Measurements from ENCODE around the gene SAMD3.

SAMD3 gene

DNA sequence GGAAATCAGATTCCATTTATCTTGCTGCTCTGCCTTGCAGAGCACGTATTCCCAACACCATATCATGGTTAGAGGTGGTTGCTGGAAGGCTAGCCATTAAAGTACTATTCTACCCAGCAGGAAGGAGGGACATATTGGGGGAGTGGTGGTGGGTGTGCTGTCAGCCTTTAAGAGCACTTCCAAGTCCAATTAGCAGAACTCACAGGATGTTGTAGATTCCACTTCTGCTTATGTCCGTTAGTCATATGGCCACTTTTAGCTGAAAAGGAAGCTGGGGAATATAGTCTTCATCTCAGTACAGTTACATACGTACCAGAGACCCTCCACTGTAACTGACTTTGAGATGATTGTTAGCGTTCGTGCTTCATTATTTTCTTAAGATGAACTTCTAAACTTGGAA is 94.4 kb downstream of the SAMD3 start:
- no peak for TF ChIP-seq GATA3 (IDR thresholded peaks at IDR 0.05; ENCODE audit: low read depth, low read length)

DNA sequence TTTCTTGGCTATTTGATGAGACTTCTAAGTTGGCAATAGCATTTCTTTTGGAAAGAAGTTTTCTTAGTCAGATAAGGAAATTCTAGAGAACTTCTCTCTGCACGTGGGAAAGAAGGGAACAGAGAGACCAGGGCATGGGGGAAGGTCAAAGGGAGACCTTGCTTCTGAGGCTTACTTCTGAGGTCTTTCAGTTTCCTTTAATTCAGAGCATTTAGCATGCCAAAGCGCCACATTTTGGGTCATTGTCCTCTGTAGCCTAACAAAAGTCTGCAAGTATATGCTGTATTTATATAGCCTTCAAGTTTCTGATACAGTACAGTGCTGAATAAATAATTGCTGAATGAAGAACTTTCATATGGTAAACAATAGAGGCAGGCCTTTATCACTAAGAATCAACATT is 95.6 kb downstream of the SAMD3 start:
- no peak for TF ChIP-seq GATA2 (IDR thresholded peaks at IDR 0.05; ENCODE audit: low read depth, low read length)
- TF ChIP-seq GATA3 (IDR thresholded peaks at IDR 0.05; ENCODE audit: low read depth, low read length): no peak

DNA sequence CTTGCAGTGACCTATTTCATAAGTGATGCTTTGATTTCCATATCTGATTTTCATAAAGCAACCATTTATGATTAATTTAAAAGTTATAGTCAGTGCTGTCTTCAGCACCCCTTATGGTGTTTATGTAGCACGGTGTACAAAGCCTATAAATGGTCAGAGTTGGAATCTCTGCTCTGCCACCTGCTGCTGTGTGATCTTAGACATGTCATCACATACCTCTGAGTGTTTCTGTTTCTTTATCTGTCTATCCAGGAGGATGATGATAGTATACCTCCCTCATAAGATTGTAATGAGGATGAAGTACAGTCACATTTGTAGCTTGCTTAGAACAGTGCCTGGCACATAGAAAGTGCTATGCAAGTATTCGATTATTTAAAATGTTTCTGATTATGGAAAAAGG is 100.5 kb downstream of the SAMD3 start:
- TF ChIP-seq GATA3 (IDR thresholded peaks at IDR 0.05; ENCODE audit: low read depth, low read length) (no peak), GATA2 (IDR thresholded peaks at IDR 0.05; ENCODE audit: low read depth, low read length) (no peak)

DNA sequence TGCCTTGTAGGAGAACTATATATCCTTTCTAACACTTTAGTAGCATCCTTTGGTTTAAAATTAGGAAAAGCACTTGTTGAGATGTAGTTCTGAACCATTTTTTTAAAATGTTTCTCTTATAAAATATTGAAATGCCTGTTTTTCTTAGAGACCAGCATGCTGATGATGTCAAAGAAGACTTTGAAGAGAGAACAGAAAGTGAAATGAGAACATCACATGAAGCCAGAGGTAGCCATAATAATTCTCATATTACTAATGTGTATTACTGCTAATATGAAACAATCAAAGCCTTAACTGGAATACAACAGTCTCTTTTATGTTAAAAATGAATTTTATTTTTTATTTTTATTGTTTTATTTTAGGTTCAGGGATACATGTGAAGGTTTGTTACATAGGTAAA is 102.0 kb downstream of the SAMD3 start:
- TF ChIP-seq GATA2 (IDR thresholded peaks at IDR 0.05; ENCODE audit: low read depth, low read length) (no peak), GATA3 (IDR thresholded peaks at IDR 0.05; ENCODE audit: low read depth, low read length) (no peak)

DNA sequence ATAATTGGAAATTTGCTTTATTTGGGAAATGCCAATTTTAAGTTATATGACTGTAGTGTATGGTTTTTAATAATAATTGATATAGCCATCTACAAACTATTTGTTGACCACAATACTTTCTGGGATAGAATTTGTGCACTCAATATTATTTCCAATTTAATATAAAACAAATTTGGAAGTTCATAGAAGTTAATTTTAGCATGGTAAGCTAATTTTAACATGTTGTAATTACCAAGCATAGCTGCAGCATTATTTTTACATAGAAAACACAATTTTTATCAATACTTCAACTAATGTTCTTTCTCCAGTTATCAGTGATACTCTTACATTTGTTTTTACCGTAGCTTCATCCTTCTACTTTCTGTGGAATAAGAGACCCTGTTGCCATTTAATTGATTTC is 103.5 kb downstream of the SAMD3 start:
- no peak for TF ChIP-seq GATA2 (IDR thresholded peaks at IDR 0.05; ENCODE audit: low read depth, low read length)
- TF ChIP-seq GATA3 (IDR thresholded peaks at IDR 0.05; ENCODE audit: low read depth, low read length): no peak

DNA sequence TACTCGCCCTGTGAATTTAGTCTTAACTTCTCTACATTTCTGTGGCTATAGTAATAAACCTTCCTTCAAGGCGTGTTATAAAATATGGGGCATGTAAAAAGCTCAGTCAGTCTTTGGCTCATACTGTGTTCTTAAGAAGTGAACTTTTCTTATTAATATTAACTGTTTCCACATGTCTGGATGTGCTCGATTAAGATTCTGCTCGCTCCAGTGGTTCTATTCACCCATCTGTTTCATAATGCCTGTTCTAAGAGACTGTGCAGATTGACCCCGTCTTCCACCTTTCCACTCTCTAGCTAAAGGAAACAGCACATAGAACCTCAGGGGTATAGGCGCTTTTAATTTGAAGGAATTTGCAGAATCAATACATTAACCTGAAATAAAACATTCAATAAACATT is 104.5 kb downstream of the SAMD3 start:
- TF ChIP-seq GATA3 (IDR thresholded peaks at IDR 0.05; ENCODE audit: low read depth, low read length) (no peak), GATA2 (IDR thresholded peaks at IDR 0.05; ENCODE audit: low read depth, low read length) (no peak)

DNA sequence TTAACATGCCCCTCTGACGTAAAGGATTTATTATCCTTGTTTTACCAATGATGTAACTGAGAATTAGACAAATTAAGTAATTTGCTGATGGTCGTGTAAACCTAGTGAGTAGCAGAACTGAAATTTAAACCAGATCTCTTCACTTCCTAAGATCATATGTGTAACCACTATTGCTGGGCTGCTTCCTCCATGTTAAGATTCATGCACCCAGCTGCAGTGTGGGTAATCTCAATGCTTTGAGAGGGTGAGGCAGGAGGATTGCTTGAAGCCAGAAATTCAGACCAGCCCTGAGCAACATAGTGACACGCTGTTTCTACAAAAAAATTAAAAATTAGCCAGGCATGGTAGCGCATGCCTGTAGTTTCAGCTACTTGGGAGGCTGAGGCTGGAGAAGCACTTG is 106.5 kb downstream of the SAMD3 start:
- TF ChIP-seq GATA2 (IDR thresholded peaks at IDR 0.05; ENCODE audit: low read depth, low read length) (no peak), GATA3 (IDR thresholded peaks at IDR 0.05; ENCODE audit: low read depth, low read length) (no peak)

DNA sequence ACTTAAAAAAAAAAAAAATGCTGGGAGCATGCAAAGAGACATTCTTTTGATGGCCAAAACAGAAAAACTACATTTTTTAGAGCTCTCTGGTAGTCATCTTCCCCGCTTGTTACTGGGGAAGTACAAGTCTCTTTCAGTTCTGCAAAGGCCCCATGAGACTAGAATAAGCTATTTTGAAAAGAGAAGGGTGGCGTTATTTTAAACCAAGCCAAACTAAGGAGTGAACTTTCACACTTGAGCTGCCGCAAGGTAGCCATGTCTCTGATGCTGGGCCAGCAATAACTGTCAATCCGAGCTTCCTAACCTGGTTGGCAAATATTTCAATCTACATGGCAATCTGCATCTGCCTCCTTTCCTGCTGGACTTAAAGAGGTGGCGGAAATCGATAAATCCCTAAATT is 107.7 kb downstream of the SAMD3 start:
- no peak for TF ChIP-seq GATA3 (IDR thresholded peaks at IDR 0.05; ENCODE audit: low read depth, low read length)
- no peak for TF ChIP-seq GATA2 (IDR thresholded peaks at IDR 0.05; ENCODE audit: low read depth, low read length)

DNA sequence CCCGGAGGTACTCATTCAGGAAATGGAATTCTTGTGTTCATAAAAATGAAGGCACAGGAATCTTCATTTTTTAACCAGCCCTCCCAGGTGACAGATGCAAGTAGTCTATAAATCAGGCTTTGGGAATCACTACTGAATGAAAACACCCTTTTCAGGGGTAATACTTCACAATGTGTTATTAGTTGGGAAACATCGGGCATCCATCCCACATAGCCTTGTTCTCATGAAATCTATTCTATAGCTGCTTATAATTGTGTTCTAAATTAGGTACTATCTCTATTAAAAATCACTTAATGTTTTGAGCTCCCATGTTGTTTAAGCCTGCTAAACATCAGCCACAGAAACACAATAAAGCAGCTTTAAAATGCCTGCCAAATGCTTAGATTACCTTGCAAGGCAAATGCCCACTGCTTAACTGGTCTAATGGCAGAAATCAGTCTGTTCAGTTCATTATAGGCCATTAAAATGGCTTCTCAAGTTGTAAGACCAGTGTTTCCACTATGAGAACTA is 109.5 kb downstream of the SAMD3 start:
- no peak for TF ChIP-seq GATA2 (IDR thresholded peaks at IDR 0.05; ENCODE audit: low read depth, low read length)
- TF ChIP-seq GATA3 (IDR thresholded peaks at IDR 0.05; ENCODE audit: low read depth, low read length): no peak

DNA sequence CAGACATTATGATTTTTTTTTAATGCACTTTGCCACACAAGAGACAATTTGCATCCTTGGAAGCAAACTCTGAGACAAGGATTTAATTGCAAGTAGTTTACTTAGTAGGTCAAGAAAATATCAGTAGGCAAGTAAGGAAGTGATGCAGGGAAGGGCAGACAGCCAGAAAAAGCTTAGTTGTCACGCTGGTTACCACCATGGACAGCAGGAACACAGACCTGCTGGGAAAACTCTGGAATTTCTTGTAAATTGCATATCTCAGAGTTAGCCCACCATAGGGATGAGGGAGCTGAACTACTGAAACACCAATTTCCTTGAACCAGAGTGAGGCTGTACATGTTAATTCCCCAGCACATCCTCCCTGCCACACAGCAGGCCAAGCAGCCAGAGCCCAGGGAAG is 111.7 kb downstream of the SAMD3 start:
- no peak for TF ChIP-seq GATA2 (IDR thresholded peaks at IDR 0.05; ENCODE audit: low read depth, low read length)
- no peak for TF ChIP-seq GATA3 (IDR thresholded peaks at IDR 0.05; ENCODE audit: low read depth, low read length)

DNA sequence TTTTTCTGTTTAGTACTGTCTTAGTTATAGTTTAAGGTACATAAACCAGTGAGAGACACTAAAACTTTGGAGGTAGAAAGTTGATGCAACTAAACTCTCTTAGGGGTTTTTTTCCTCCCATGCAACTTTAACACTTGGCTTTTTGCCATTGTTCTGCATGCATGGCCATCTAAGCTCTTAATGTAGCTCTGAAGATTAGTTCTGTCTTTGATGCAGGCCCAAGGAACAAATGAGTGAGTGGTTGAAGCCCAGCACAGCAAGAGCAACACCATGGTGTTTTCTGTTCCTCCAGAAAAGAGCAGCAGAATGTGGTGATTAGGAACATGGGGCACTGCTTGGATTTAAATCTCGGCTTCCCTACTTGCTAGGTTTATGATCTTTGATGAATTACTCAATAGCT is 115.0 kb downstream of the SAMD3 start:
- TF ChIP-seq GATA2 (IDR thresholded peaks at IDR 0.05; ENCODE audit: low read depth, low read length): no peak
- TF ChIP-seq GATA3 (IDR thresholded peaks at IDR 0.05; ENCODE audit: low read depth, low read length): no peak

DNA sequence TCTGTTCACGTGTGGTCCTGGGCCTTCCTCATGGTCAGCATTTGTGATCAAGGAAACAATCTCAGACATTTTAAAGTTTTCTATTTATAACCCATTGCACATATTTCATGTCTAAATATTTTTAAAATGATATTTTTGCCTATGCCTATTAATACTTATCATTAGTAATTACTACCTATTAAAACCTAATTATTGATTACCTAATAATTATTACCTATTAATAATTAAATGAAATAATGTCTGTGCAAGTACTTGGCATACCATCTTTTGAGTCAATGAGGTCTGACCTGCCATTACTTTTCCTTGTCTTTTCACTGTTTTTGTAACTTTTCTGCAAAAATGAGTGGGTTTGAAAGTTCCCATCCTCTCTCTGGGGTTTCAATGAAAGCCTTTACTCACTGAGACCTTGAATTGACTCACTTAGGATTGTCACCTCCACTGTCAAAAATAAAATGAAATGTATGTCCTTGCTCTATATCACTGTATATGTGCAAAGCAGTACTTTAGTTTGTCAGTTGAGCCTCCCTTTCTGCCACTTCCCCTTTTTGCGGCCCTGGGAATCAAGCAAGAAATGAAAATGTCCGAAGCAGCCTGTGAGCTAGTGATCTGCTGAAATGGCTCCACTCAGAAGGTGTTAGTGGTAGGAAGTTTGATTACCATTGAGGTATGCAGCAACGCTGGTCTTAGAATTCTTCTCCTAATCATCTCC is 116.6 kb downstream of the SAMD3 start:
- TF ChIP-seq GATA3 (IDR thresholded peaks at IDR 0.05; ENCODE audit: low read depth, low read length) (no peak), GATA2 (IDR thresholded peaks at IDR 0.05; ENCODE audit: low read depth, low read length) (no peak)

DNA sequence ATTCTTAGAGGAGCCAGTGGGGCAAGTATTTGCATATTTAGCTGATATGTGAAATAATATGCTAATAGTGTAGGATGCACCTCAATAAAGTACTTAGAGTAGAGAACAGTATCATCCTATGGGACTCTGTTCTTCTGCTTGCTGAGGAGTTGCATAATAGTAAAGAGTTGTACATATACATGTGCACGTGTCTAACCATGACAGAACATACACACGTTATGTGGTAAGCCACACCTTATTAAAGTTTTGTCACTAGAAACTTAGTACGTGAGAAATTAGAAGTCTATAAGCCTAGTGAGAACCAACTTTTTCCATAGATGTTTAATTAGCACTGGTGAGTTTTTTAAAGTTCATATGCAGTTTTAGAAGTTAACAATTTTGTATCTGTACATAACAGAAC is 123.6 kb downstream of the SAMD3 start:
- TF ChIP-seq GATA2 (IDR thresholded peaks at IDR 0.05; ENCODE audit: low read depth, low read length) (no peak), GATA3 (IDR thresholded peaks at IDR 0.05; ENCODE audit: low read depth, low read length) (no peak)

DNA sequence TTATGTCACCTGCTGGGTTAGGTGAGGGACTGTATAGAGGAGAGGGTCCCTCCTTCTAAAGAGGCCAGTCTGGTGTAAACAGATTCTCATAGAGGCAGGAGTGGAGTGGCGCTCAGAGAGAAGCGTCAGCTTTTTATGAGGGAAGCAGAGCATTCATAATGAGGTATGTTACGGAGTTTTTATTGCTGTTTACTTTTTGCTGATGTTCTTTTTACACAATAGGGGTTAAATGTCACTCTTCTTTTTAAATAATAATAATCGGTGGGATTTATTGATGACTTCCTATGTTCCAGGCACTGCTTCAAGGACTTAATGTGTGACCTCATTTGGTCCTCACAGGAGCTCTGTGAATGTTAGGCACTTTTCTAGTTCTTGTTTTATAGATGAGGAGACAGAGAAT is 124.4 kb downstream of the SAMD3 start:
- TF ChIP-seq GATA2 (IDR thresholded peaks at IDR 0.05; ENCODE audit: low read depth, low read length) (no peak), GATA3 (IDR thresholded peaks at IDR 0.05; ENCODE audit: low read depth, low read length) (no peak)
